Measurements from ENCODE around the gene RELN.

RELN gene

GRCh38 chr7:103867874-103868273 lies 121.6 kb downstream of the RELN start:
- no peak for TF ChIP-seq CTCF (IDR thresholded peaks at IDR 0.05; ENCODE audit: low read depth, low read length)
- no peak overlapping the region for H3K4me3 ChIP-seq (ENCODE audit: low read depth, low read length)
- no peak for DNase-seq (ENCODE audit: low read depth, low spot score)
- in situ Hi-C loops (cut with HindIII; ENCODE audit: low sequenced_read_pairs): no loop called here

GRCh38 chr7:103866919-103867318 lies 122.5 kb downstream of the RELN start:
- in situ Hi-C loops (cut with HindIII; ENCODE audit: low sequenced_read_pairs): no loop called here
- no peak overlapping the region for H3K4me3 ChIP-seq (ENCODE audit: low read depth, low read length)
- no peak for TF ChIP-seq CTCF (IDR thresholded peaks at IDR 0.05; ENCODE audit: low read depth, low read length)

GRCh38 chr7:103865442-103865841 lies 124.0 kb downstream of the RELN start:
- TF ChIP-seq CTCF (IDR thresholded peaks at IDR 0.05; ENCODE audit: low read depth, low read length): no peak
- in situ Hi-C loops (cut with HindIII; ENCODE audit: low sequenced_read_pairs): no loop called here
- no peak for DNase-seq (ENCODE audit: low read depth, low spot score)
- H3K4me3 ChIP-seq (ENCODE audit: low read depth, low read length): no peak overlapping the region

More at GRCh38 chr7:103866919-103867318, 122.5 kb downstream of the RELN start:
- no peak for DNase-seq (ENCODE audit: low read depth, low spot score)

- TF ChIP-seq CTCF (IDR thresholded peaks at IDR 0.05; ENCODE audit: low read depth, low read length): no peak
- H3K4me3 ChIP-seq (ENCODE audit: low read depth, low read length): no peak overlapping the region
- in situ Hi-C loops (cut with HindIII; ENCODE audit: low sequenced_read_pairs): no loop called here
- no peak for DNase-seq (ENCODE audit: low read depth, low spot score)
These were observed 127.0 kb downstream of the RELN start for GRCh38 chr7:103862302-103863035.

- in situ Hi-C loops (cut with HindIII; ENCODE audit: low sequenced_read_pairs): no loop called here
- H3K4me3 ChIP-seq (ENCODE audit: low read depth, low read length): no peak overlapping the region
- no peak for TF ChIP-seq CTCF (IDR thresholded peaks at IDR 0.05; ENCODE audit: low read depth, low read length)
- no peak for DNase-seq (ENCODE audit: low read depth, low spot score)
These were observed 129.7 kb downstream of the RELN start for GRCh38 chr7:103859709-103860108.

GRCh38 chr7:103857435-103857834 lies 132.0 kb downstream of the RELN start:
- no peak for DNase-seq (ENCODE audit: low read depth, low spot score)
- in situ Hi-C loops (cut with HindIII; ENCODE audit: low sequenced_read_pairs): no loop called here
- H3K4me3 ChIP-seq (ENCODE audit: low read depth, low read length): no peak overlapping the region
- TF ChIP-seq CTCF (IDR thresholded peaks at IDR 0.05; ENCODE audit: low read depth, low read length): no peak

All from astrocyte of the spinal cord (primary cell).